Body of pancreas (tissue), 4 donors: ENCODE data around the gene LRRFIP1. TPM values are rescaled to one million over a fixed set of nuclear protein-coding genes. Genes with fewer than 3 reads are reported as not detected.
A peak's percentile ranks its signal among the peaks of the same experiment; 100 is the strongest.
"Not testable (repeated sequence)": the region's sequence is repeated elsewhere in the genome, so short reads cannot be mapped to it uniquely, and the experiment has no call there.

Source experiments
- ATAC-seq: fragments of 150-250 bp; one replicate; pipeline ENCODE4 v1.9.1; 2016
- DNase-seq, 4 donors: peaks; one replicate each; pipeline ENCODE4 v3.0.0-alpha.2; 2019
- H3K27ac ChIP-seq, 4 donors: fragments of 200-600 bp; sonication (generic); 1 replicate in 3 of 4; 2 replicates in 1 of 4; pipeline versions ENCODE4 v1.5.1 to v1.6.1; 2016 to 2019; ENCODE audit warnings: mild to moderate bottlenecking in 1 of 4, mixed read lengths in 1 of 4, moderate library complexity in 1 of 4
- H3K27me3 ChIP-seq, 2 donors: fragments of 200-600 bp; sonication (generic); one replicate each; pipeline ENCODE4 v1.6.0; 2016; ENCODE audit warnings: mild to moderate bottlenecking in 1 of 2
- H3K36me3 ChIP-seq, 2 donors: fragments of 200-600 bp; sonication (generic); replicated peaks in 1 of 2; 2 replicates each; pipeline ENCODE4 v1.5.1; 2016; ENCODE audit warnings: low read depth in 2 of 2; ENCODE audit not compliant: insufficient read depth in 1 of 2
- H3K4me1 ChIP-seq: fragments of 200-600 bp; sonication (generic); one replicate; pipeline ENCODE4 v1.6.0; 2016
- H3K4me3 ChIP-seq, 2 donors: fragments of 200-600 bp; sonication (generic); 1 replicate in 1 of 2; 2 replicates in 1 of 2; pipeline ENCODE4 v1.5.1; 2016 to 2019
- H3K9me3 ChIP-seq, 3 donors: fragments of 200-600 bp; sonication (generic); 1 replicate in 2 of 3; 2 replicates in 1 of 3; pipeline ENCODE4 v1.5.1; 2016
- POLR2A ChIP-seq, 3 donors: fragments of 450-650 bp; IDR thresholded peaks; one replicate each; pipeline ENCODE4 v1.6.1; 2016; ENCODE audit warnings: antibody characterized with exemption in 3 of 3, mild to moderate bottlenecking in 2 of 3
- WGBS, 2 donors: methylation state at CpG; one replicate each; pipeline ENCODE4 v1.1.5; 2017; 5-methylcytosine and 5-hydroxymethylcytosine counted together
- intact Hi-C: fragments of 100-400 bp; cut with DNase I; formaldehyde crosslinking; loops from one replicate; pipeline ENCODE4 v1.15.1; 2023
- total RNA-seq, 2 donors: library from RNA; depleted of rRNA; stranded (reverse); fragments of >200 nt; gene quantifications; one replicate each; pipeline ENCODE4 v1.1.0, GENCODE V29; 2016
- TF ChIP-seq, protein P1 (sequence below), 7 experiments: fragments of 450-650 bp in 4 of 7; fragments of 200-600 bp in 3 of 7; sonication (generic) in 3 of 7; IDR thresholded peaks; one replicate each; pipeline ENCODE4 v1.5.1; 2016 to 2019; ENCODE audit warnings: antibody characterized with exemption in 7 of 7

The LRRFIP1 gene
- total RNA-seq, 2 donors from 2014 or later, result 49.8 to 57.1 TPM

DNA sequence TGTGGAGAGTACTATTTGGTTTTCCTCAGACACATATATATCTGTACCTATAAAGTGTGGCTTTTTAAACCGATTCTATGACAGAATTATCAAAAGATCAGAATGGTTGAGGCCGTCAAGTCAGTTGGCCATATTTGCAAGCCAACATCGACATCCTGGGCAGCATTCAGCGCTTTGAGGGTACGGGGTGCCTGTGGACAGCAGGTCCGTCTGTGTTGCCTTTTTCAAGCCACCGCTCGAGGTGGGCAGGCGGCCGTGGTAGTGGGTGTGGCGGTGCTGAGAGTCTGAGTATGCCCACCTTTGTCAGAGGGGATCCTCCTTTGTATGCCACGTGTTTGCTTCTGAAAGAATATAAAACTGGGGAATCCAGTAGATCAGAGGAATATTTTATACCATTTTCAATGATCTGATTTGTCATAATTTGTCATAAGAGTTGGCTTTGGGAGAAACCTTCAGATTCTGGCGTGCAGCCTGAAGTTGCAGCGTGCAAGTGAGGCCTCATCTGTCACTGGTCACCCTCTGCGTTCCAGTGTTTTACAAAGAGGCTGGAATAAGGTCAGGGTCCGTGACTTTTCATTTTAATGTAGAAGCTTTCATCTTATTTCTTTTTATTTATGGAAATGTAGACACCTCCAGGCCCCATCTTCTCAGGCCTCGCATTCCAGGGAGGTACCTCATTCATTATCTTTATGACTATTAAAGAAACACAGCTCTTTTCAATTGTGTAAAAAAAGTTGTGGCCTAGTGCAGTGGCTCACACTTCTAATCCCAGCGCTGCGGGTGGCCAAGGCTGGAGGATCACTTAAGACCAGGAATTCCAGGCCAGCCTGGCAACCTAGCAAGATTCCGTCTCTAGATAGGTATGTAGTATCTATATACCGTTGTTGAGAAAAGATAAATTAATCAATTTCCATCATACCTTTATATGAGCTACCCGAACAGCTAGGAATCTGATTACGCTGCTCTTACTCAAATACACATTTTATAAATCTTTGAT, 133.4 kb downstream of the LRRFIP1 start:
- Histone ChIP-seq H3K36me3 (peaks cover 0 to 32% of the 10 kb centered on the region in 2 donors), H3K9me3 (no peaks in the 10 kb centered on the region), H3K27ac (no peak overlapping the region), H3K4me1 (no peaks in the 10 kb centered on the region), H3K4me3 (no peak overlapping the region), H3K27me3 (no peaks in the 10 kb centered on the region)
- ATAC-seq (no peak), DNase-seq (no peak)
- intact Hi-C loops, result no loop called here
- 85 to 88% methylated on average over 23 of the region's 23 CpGs for WGBS, 2 donors
- TF ChIP-seq, protein P1, sequence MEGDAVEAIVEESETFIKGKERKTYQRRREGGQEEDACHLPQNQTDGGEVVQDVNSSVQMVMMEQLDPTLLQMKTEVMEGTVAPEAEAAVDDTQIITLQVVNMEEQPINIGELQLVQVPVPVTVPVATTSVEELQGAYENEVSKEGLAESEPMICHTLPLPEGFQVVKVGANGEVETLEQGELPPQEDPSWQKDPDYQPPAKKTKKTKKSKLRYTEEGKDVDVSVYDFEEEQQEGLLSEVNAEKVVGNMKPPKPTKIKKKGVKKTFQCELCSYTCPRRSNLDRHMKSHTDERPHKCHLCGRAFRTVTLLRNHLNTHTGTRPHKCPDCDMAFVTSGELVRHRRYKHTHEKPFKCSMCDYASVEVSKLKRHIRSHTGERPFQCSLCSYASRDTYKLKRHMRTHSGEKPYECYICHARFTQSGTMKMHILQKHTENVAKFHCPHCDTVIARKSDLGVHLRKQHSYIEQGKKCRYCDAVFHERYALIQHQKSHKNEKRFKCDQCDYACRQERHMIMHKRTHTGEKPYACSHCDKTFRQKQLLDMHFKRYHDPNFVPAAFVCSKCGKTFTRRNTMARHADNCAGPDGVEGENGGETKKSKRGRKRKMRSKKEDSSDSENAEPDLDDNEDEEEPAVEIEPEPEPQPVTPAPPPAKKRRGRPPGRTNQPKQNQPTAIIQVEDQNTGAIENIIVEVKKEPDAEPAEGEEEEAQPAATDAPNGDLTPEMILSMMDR (IDR thresholded peaks at IDR 0.05), result no peak
- no peak for TF ChIP-seq POLR2A (IDR thresholded peaks at IDR 0.05)

- intact Hi-C loops, H3K4me1 ChIP-seq, H3K4me3 ChIP-seq, ATAC-seq, H3K27ac ChIP-seq, H3K27me3 ChIP-seq, H3K9me3 ChIP-seq, DNase-seq: not testable (repeated sequence)
- WGBS, 2 donors, result 92 to 93% methylated on average over 9 of the region's 9 CpGs
- H3K36me3 ChIP-seq, result peaks cover 0 to 24% of the 10 kb centered on the region in 2 donors
Observed at GRCh38 chr2:237762291-237763182, 135.2 kb downstream of the LRRFIP1 start.

- intact Hi-C loops, result no loop called here
- H3K4me1 ChIP-seq, result no peaks in the 10 kb centered on the region
- no peak for DNase-seq
- 92 to 96% methylated on average over 10 of the region's 10 CpGs for WGBS, 2 donors
- no peak overlapping the region for H3K4me3 ChIP-seq
- no peak for TF ChIP-seq POLR2A (IDR thresholded peaks at IDR 0.05)
- TF ChIP-seq, protein P1 (IDR thresholded peaks at IDR 0.05), result no peak
- H3K36me3 ChIP-seq, result peaks cover 0 to 17% of the 10 kb centered on the region in 2 donors
- no peaks in the 10 kb centered on the region for H3K27me3 ChIP-seq
- no peak overlapping the region for H3K27ac ChIP-seq
- no peaks in the 10 kb centered on the region for H3K9me3 ChIP-seq
- no peak for ATAC-seq
Observed at GRCh38 chr2:237763812-237764211, 136.4 kb downstream of the LRRFIP1 start.

DNA sequence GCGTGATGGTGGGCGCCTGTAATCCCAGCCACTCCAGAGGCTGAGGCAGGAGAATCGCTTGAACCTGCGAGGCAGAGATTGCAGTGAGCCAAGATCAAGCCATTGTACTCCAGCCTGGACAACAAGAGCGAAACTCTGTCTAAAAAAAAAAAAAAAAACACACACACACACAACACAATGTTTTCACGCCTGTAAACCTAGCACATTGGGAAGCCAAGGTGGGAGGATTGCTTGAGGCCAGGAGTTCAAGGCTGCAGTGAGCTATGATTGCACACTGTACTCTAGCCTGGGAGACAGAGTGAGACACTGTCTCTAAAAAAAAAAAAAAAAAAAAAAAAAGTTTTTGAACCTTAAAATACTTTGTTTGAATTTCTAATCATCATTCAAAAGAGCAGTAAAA, 137.7 kb downstream of the LRRFIP1 start:
- H3K4me1 ChIP-seq, H3K9me3 ChIP-seq, intact Hi-C loops, H3K27me3 ChIP-seq, DNase-seq, ATAC-seq, H3K4me3 ChIP-seq, H3K27ac ChIP-seq: not testable (repeated sequence)
- WGBS, 2 donors, result 93 to 95% methylated on average over 6 of the region's 6 CpGs
- peaks cover 0 to 16% of the 10 kb centered on the region in 2 donors for H3K36me3 ChIP-seq

GRCh38 chr2:237765875-237766274, 138.5 kb downstream of the LRRFIP1 start:
- peaks cover 0 to 12% of the 10 kb centered on the region in 2 donors for H3K36me3 ChIP-seq
- intact Hi-C loops, result no loop called here
- no peak overlapping the region for H3K27ac ChIP-seq

More at GRCh38 chr2:237765875-237766274, 138.5 kb downstream of the LRRFIP1 start:
- ATAC-seq, result peak; percentile 12
- Histone ChIP-seq H3K4me3 (no peak overlapping the region), H3K27me3 (no peaks in the 10 kb centered on the region), H3K9me3 (no peaks in the 10 kb centered on the region), H3K4me1 (no peaks in the 10 kb centered on the region)
- WGBS, 2 donors, result 77 to 82% methylated on average over 8 of the region's 8 CpGs
- DNase-seq, result no peak
- TF ChIP-seq, protein P1 (IDR thresholded peaks at IDR 0.05), result no peak
- no peak for TF ChIP-seq POLR2A (IDR thresholded peaks at IDR 0.05)
